ENCODE data around the gene C11orf86.
A peak's percentile ranks its signal among the peaks of the same experiment; 100 is the strongest.

Gene C11orf86

GRCh38 chr11:66966351-66966750 lies 8.8 kb upstream of the C11orf86 start:
- Histone ChIP-seq H3K27me3 (ENCODE audit: insufficient read depth, low read length) (no peaks in the 10 kb centered on the region), H3K27ac (ENCODE audit: low read depth, low read length) (no peak overlapping the region), H2AFZ (ENCODE audit: low read length, unreplicated experiment) (no peak overlapping the region), H3K36me3 (ENCODE audit: insufficient read depth, low read length) (no peaks in the 10 kb centered on the region), H3K4me3 (ENCODE audit: low read depth, low read length) (no peak overlapping the region), H3K79me2 (ENCODE audit: control insufficient read depth, insufficient read depth, low read length, unreplicated experiment) (no peaks in the 10 kb centered on the region), H3K4me1 (ENCODE audit: control insufficient read depth, insufficient read depth, low read length, unreplicated experiment) (peaks cover 48% of the 10 kb centered on the region)

- peak overlapping the region; percentile 11 for H2AFZ ChIP-seq (ENCODE audit: low read length, unreplicated experiment)
- H3K27ac ChIP-seq (ENCODE audit: low read depth, low read length): peak overlapping the region; percentile 98
Measured at GRCh38 chr11:66967670-66968425, 7.3 kb upstream of the C11orf86 start.

GRCh38 chr11:66969584-66970225 lies 5.4 kb upstream of the C11orf86 start:
- Histone ChIP-seq H3K4me3 (ENCODE audit: low read depth, low read length) (no peak overlapping the region), H3K36me3 (ENCODE audit: insufficient read depth, low read length) (no peaks in the 10 kb centered on the region), H3K27me3 (ENCODE audit: insufficient read depth, low read length) (no peaks in the 10 kb centered on the region), H3K79me2 (ENCODE audit: control insufficient read depth, insufficient read depth, low read length, unreplicated experiment) (no peaks in the 10 kb centered on the region), H3K27ac (ENCODE audit: low read depth, low read length) (peak overlapping the region; percentile 98), H3K4me1 (ENCODE audit: control insufficient read depth, insufficient read depth, low read length, unreplicated experiment) (peaks cover 60% of the 10 kb centered on the region), H2AFZ (ENCODE audit: low read length, unreplicated experiment) (no peak overlapping the region)

More at GRCh38 chr11:66967670-66968425, 7.3 kb upstream of the C11orf86 start:
- Histone ChIP-seq H3K4me3 (ENCODE audit: low read depth, low read length) (no peak overlapping the region), H3K4me1 (ENCODE audit: control insufficient read depth, insufficient read depth, low read length, unreplicated experiment) (peaks cover 56% of the 10 kb centered on the region), H3K36me3 (ENCODE audit: insufficient read depth, low read length) (no peaks in the 10 kb centered on the region), H3K79me2 (ENCODE audit: control insufficient read depth, insufficient read depth, low read length, unreplicated experiment) (no peaks in the 10 kb centered on the region), H3K27me3 (ENCODE audit: insufficient read depth, low read length) (no peaks in the 10 kb centered on the region)

DNA sequence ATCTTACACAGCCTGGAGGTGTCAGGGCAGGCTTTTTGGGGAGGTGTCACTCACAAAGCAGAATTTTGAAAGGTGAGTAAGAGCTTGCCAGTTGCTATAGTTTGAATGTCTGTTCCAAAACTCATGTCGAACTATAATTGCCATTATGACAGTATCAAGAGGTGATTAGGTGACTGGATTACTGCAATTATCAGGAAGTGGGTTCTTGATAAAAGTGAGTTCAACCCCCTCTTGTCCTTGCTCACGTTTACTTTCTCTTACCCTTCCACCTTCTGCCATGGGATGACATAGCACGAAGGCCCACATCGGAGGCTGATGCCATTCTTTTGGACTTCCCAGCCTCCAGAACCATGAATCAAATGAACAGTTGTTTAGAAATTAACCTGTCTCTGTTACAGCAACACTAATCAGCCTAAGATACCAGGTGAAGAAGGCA lies 4.7 kb upstream of the C11orf86 start:
- H3K27me3 ChIP-seq (ENCODE audit: insufficient read depth, low read length): no peaks in the 10 kb centered on the region
- H3K4me1 ChIP-seq (ENCODE audit: control insufficient read depth, insufficient read depth, low read length, unreplicated experiment): peaks cover 60% of the 10 kb centered on the region
- H3K27ac ChIP-seq (ENCODE audit: low read depth, low read length): peak overlapping the region; percentile 98

GRCh38 chr11:66970807-66971442 lies 4.2 kb upstream of the C11orf86 start:
- Histone ChIP-seq H3K27me3 (ENCODE audit: insufficient read depth, low read length) (no peaks in the 10 kb centered on the region), H3K36me3 (ENCODE audit: insufficient read depth, low read length) (no peaks in the 10 kb centered on the region), H3K27ac (ENCODE audit: low read depth, low read length) (peak overlapping the region; percentile 98), H3K79me2 (ENCODE audit: control insufficient read depth, insufficient read depth, low read length, unreplicated experiment) (no peaks in the 10 kb centered on the region), H3K4me1 (ENCODE audit: control insufficient read depth, insufficient read depth, low read length, unreplicated experiment) (peaks cover 60% of the 10 kb centered on the region), H2AFZ (ENCODE audit: low read length, unreplicated experiment) (no peak overlapping the region), H3K4me3 (ENCODE audit: low read depth, low read length) (peak overlapping the region; percentile 48; the same call in 1 of the 2 replicates)

More for the DNA sequence above, 4.7 kb upstream of the C11orf86 start:
- Histone ChIP-seq H3K36me3 (ENCODE audit: insufficient read depth, low read length) (no peaks in the 10 kb centered on the region), H3K79me2 (ENCODE audit: control insufficient read depth, insufficient read depth, low read length, unreplicated experiment) (no peaks in the 10 kb centered on the region), H2AFZ (ENCODE audit: low read length, unreplicated experiment) (no peak overlapping the region), H3K4me3 (ENCODE audit: low read depth, low read length) (peak overlapping the region; percentile 48; the same call in 1 of the 2 replicates)

- Histone ChIP-seq H3K79me2 (ENCODE audit: control insufficient read depth, insufficient read depth, low read length, unreplicated experiment) (no peaks in the 10 kb centered on the region), H2AFZ (ENCODE audit: low read length, unreplicated experiment) (no peak overlapping the region), H3K4me3 (ENCODE audit: low read depth, low read length) (peak overlapping the region; percentile 21; the same call in 1 of the 2 replicates), H3K4me1 (ENCODE audit: control insufficient read depth, insufficient read depth, low read length, unreplicated experiment) (peaks cover 55% of the 10 kb centered on the region), H3K27me3 (ENCODE audit: insufficient read depth, low read length) (no peaks in the 10 kb centered on the region), H3K36me3 (ENCODE audit: insufficient read depth, low read length) (no peaks in the 10 kb centered on the region), H3K27ac (ENCODE audit: low read depth, low read length) (peak overlapping the region; percentile 98)
Measured at GRCh38 chr11:66971488-66971887, 3.6 kb upstream of the C11orf86 start.

- peaks cover 36% of the 10 kb centered on the region for H3K4me1 ChIP-seq (ENCODE audit: control insufficient read depth, insufficient read depth, low read length, unreplicated experiment)
- H3K4me3 ChIP-seq (ENCODE audit: low read depth, low read length): no peak overlapping the region
- no peak overlapping the region for H3K27ac ChIP-seq (ENCODE audit: low read depth, low read length)
- no peaks in the 10 kb centered on the region for H3K27me3 ChIP-seq (ENCODE audit: insufficient read depth, low read length)
- H2AFZ ChIP-seq (ENCODE audit: low read length, unreplicated experiment): no peak overlapping the region
- H3K79me2 ChIP-seq (ENCODE audit: control insufficient read depth, insufficient read depth, low read length, unreplicated experiment): no peaks in the 10 kb centered on the region
- H3K36me3 ChIP-seq (ENCODE audit: insufficient read depth, low read length): no peaks in the 10 kb centered on the region
Measured at GRCh38 chr11:66973956-66974580, 1.0 kb upstream of the C11orf86 start.

DNA sequence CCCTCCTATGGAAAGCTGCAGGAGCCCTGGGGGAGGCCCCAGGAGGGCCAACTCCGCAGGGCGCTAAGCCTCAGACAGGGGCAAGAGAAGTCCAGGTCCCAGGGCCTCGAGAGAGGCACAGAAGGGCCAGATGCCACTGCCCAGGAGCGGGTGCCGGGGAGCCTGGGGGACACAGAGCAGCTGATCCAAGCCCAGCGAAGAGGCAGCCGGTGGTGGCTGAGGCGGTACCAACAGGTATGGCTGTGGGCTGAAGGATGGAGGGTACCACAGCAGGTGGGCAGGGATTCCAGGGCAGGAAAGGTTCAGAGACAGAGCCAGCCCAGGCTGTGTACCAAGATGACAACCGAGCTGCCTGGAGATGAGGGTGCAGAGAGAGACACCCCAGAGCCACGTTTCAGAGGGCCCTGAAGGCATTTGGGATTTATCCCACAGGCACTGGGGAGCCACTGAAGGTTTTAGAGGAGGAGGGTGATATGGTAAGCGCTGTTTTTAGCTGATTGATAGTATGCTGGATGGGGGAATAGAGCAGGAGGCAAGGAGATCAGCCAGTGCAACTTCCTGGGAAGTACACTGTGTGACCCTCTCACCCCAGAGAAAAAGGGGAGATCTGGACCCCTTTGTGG lies 412 bp downstream of the C11orf86 start:
- H3K36me3 ChIP-seq (ENCODE audit: insufficient read depth, low read length): peaks cover 3% of the 10 kb centered on the region; the same call in 1 of the 2 replicates
- peaks cover 24% of the 10 kb centered on the region for H3K4me1 ChIP-seq (ENCODE audit: control insufficient read depth, insufficient read depth, low read length, unreplicated experiment)
- H3K27me3 ChIP-seq (ENCODE audit: insufficient read depth, low read length): no peaks in the 10 kb centered on the region
- no peaks in the 10 kb centered on the region for H3K79me2 ChIP-seq (ENCODE audit: control insufficient read depth, insufficient read depth, low read length, unreplicated experiment)
- no peak overlapping the region for H3K4me3 ChIP-seq (ENCODE audit: low read depth, low read length)
- no peak overlapping the region for H3K27ac ChIP-seq (ENCODE audit: low read depth, low read length)
- no peak overlapping the region for H2AFZ ChIP-seq (ENCODE audit: low read length, unreplicated experiment)

DNA sequence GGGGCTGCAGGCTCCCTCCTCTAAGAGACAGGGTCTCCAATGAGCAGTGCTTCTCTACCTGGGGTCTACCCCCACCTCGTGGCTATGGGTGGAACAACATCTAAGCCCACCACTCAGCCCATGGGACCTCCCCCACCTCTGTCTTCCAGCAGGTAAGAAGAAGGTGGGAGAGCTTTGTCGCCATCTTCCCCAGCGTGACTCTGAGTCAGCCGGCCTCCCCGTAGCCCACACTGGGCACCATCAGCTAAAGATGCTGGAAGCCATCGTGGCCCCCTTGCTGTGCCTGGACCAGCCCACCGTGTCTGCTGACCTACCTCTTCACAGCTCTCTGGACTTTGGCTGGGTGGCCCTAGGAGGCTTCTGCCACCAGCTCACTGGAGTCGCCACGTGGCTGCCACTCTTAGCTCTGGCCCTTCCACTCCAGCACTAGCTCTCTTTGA lies 944 bp downstream of the C11orf86 start:
- Histone ChIP-seq H3K27ac (ENCODE audit: low read depth, low read length) (no peak overlapping the region), H3K4me1 (ENCODE audit: control insufficient read depth, insufficient read depth, low read length, unreplicated experiment) (peaks cover 22% of the 10 kb centered on the region), H3K79me2 (ENCODE audit: control insufficient read depth, insufficient read depth, low read length, unreplicated experiment) (no peaks in the 10 kb centered on the region), H3K36me3 (ENCODE audit: insufficient read depth, low read length) (peaks cover 3% of the 10 kb centered on the region; the same call in 1 of the 2 replicates), H3K27me3 (ENCODE audit: insufficient read depth, low read length) (no peaks in the 10 kb centered on the region), H3K4me3 (ENCODE audit: low read depth, low read length) (no peak overlapping the region), H2AFZ (ENCODE audit: low read length, unreplicated experiment) (no peak overlapping the region)

- peaks cover 3% of the 10 kb centered on the region; the same call in 1 of the 2 replicates for H3K36me3 ChIP-seq (ENCODE audit: insufficient read depth, low read length)
- H3K79me2 ChIP-seq (ENCODE audit: control insufficient read depth, insufficient read depth, low read length, unreplicated experiment): no peaks in the 10 kb centered on the region
Measured at GRCh38 chr11:66976925-66977324, 1.8 kb downstream of the C11orf86 start.

More at GRCh38 chr11:66976925-66977324, 1.8 kb downstream of the C11orf86 start:
- H2AFZ ChIP-seq (ENCODE audit: low read length, unreplicated experiment): no peak overlapping the region
- H3K27me3 ChIP-seq (ENCODE audit: insufficient read depth, low read length): no peaks in the 10 kb centered on the region
- H3K4me1 ChIP-seq (ENCODE audit: control insufficient read depth, insufficient read depth, low read length, unreplicated experiment): peaks cover 19% of the 10 kb centered on the region
- H3K4me3 ChIP-seq (ENCODE audit: low read depth, low read length): no peak overlapping the region
- no peak overlapping the region for H3K27ac ChIP-seq (ENCODE audit: low read depth, low read length)

All from ACC112 (cell line).